GM10266 (cell line): ENCODE results near the gene MYO16.
"Not testable (repeated sequence)": the region's sequence is repeated elsewhere in the genome, so short reads cannot be mapped to it uniquely, and the experiment has no call there.

ENCODE experiments used
- DNase-seq: peaks from one replicate; pipeline ENCODE4 v3.0.0; 2012; ENCODE audit errors: extremely low spot score
- CTCF ChIP-seq: IDR thresholded peaks from 2 replicates; pipeline ENCODE4 v1.5.1; 2012; ENCODE audit warnings: mild to moderate bottlenecking, low read depth; ENCODE audit not compliant: control insufficient read depth, insufficient read depth; ENCODE audit errors: missing control alignments

MYO16 gene

GRCh38 chr13:109214393-109214792 is 585.0 kb downstream of the MYO16 start:
- DNase-seq = no peak
- TF ChIP-seq CTCF = no peak

GRCh38 chr13:109215377-109215776 is 586.0 kb downstream of the MYO16 start:
- no peak for TF ChIP-seq CTCF
- no peak for DNase-seq

GRCh38 chr13:109217510-109217909 is 588.1 kb downstream of the MYO16 start:
- DNase-seq = not testable (repeated sequence)

- no peak for DNase-seq
- no peak for TF ChIP-seq CTCF
Observed at GRCh38 chr13:109220631-109221030, 591.2 kb downstream of the MYO16 start.

- no peak for DNase-seq
- TF ChIP-seq CTCF = no peak
Observed at GRCh38 chr13:109224033-109224432, 594.6 kb downstream of the MYO16 start.

GRCh38 chr13:109226631-109227030 is 597.2 kb downstream of the MYO16 start:
- no peak for DNase-seq
- no peak for TF ChIP-seq CTCF

- TF ChIP-seq CTCF = no peak
- no peak for DNase-seq
Observed at GRCh38 chr13:109227344-109227940, 598.0 kb downstream of the MYO16 start.

GRCh38 chr13:109228211-109228610 is 598.8 kb downstream of the MYO16 start:
- DNase-seq = no peak
- TF ChIP-seq CTCF = no peak
